ENCODE results near the gene IKBIP. TPM values are rescaled to one million over a fixed set of nuclear protein-coding genes. Genes with fewer than 3 reads are reported as not detected.

The IKBIP gene
- total RNA-seq, 1 experiment from 2014 or later, result 14.5 TPM

DNA sequence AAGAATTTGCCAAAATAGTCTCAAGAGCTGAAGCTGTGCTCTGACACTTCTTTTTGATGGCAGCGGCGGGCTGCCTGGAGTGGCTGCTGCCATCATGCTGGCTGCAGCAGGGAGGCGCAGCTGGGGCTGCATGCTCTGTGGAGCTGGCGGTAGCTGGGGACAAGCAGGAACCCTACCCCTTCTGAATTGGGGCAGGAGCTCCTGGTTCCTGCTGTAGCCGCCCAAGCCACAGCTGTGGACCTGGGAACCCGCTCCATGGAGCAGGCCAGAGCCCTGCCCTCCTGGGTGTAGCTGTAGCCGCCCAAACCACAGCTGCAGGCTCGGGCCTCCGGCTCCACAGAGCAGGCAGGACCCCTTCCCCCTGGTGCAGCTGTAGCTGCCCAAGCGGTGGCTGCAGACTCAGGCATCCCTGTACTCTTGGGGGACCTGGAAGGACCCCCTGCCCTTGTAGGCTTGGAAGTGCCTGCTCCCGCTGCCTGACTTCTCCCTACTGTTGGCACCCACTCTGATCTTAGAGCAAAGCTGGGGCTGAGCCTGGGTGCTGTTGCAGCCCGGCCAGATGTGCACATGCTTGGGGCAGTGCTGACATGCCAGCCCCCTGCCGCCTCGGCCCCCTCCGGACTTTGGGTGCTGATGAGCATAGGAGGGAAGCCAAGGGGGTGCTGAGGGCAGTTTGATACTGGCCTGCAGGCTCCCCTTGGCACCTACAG, 33.8 kb upstream of the IKBIP start:
- no peak for DNase-seq (ENCODE audit: low read depth, low spot score)

More for the DNA sequence above, 33.8 kb upstream of the IKBIP start:
- ATAC-seq, result no peak
- POLR2A ChIA-PET, result no interaction called here
- Histone ChIP-seq H3K36me3 (ENCODE audit: control insufficient read depth in 1 of 2, insufficient read depth in 2 of 2, low read length in 2 of 2) (peaks cover 0 to 21% of the 10 kb centered on the region in 2 experiments; a peak in 2 of 4 replicates), H2AFZ (ENCODE audit: low read depth, low read length, poor library complexity, severe bottlenecking) (no peak overlapping the region), H3K9me3 (ENCODE audit: control insufficient read depth in 1 of 2, insufficient read depth in 1 of 2, low read depth in 1 of 2, low read length in 2 of 2) (no peaks in the 10 kb centered on the region), H3K27me3 (ENCODE audit: insufficient read depth, low read length) (no peaks in the 10 kb centered on the region), H3K4me2 (ENCODE audit: low read length) (no peak overlapping the region), H4K20me1 (ENCODE audit: insufficient read depth) (no peaks in the 10 kb centered on the region), H3K4me3 (replicated peaks in 1 of 2; ENCODE audit: low read depth in 1 of 2, low read length in 2 of 2) (no peak overlapping the region), H3K79me2 (ENCODE audit: insufficient read depth, low read length) (no peaks in the 10 kb centered on the region), H3K9ac (ENCODE audit: low read length) (no peak overlapping the region), H3K27ac (ENCODE audit: low read depth, low read length) (no peak overlapping the region), H3K4me1 (ENCODE audit: control insufficient read depth in 1 of 2, insufficient read depth in 2 of 2, low read length in 2 of 2) (no peaks in the 10 kb centered on the region), H3K9me2 (ENCODE audit: insufficient read depth) (no peaks in the 10 kb centered on the region)
- CTCF ChIA-PET, result no interaction called here
- BruUV-seq (replicated peaks), result no TSS peak
- RAD21 ChIA-PET (ENCODE audit: low non-redundant PET in 1 of 2, low total read pairs in 2 of 2, uncharacterized antibody in 2 of 2, unreplicated experiment in 2 of 2), result no interaction called here
- intact Hi-C loops (cut with micrococcal nuclease), result no loop called here
- TF ChIP-seq ATF3 (IDR thresholded peaks at IDR 0.05), result no peak
- TF ChIP-seq ZNF274 (IDR thresholded peaks at IDR 0.05; ENCODE audit: low read depth, low read length), result no peak
- TF ChIP-seq TCF7L2 (IDR thresholded peaks at IDR 0.05; ENCODE audit: borderline replicate concordance, extremely low read depth, insufficient read depth, insufficient read length), result no peak
- TF ChIP-seq, protein P1, sequence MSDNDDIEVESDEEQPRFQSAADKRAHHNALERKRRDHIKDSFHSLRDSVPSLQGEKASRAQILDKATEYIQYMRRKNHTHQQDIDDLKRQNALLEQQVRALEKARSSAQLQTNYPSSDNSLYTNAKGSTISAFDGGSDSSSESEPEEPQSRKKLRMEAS (IDR thresholded peaks at IDR 0.05), result no peak
- no peak for TF ChIP-seq SIN3A (IDR thresholded peaks at IDR 0.05; ENCODE audit: low read depth)
- TF ChIP-seq CTCF (IDR thresholded peaks at IDR 0.05 in 2 of 3, conservative IDR thresholded peaks at IDR 0.05 in 1 of 3; ENCODE audit: borderline replicate concordance in 1 of 3, insufficient read depth in 1 of 3, low read depth in 2 of 3, low read length in 2 of 3), result no peak
- TF ChIP-seq ZFX (IDR thresholded peaks at IDR 0.05), result no peak
- TF ChIP-seq ELF1 (IDR thresholded peaks at IDR 0.05; ENCODE audit: borderline replicate concordance, low read depth), result no peak
- no peak for TF ChIP-seq REST (IDR thresholded peaks at IDR 0.05; ENCODE audit: low read depth)
- TF ChIP-seq CBX3 (IDR thresholded peaks at IDR 0.05; ENCODE audit: low read depth), result no peak

Data from HCT116 (cell line).